Amniotic stem cell (primary cell): ENCODE data around the gene PIK3R1.

Source experiments
- DNase-seq: peaks from one replicate; lab custom pipeline; 2025; lab: John Stamatoyannopoulos, UW

PIK3R1 gene

GRCh38 chr5:68215208-68215897 is at the start of gene PIK3R1:
PIK3R1 (plus strand) TSS chr5:68215756; CDS start chr5:68226676, 10,920 bp downstream.
- DNase-seq: peak; percentile 94

DNA sequence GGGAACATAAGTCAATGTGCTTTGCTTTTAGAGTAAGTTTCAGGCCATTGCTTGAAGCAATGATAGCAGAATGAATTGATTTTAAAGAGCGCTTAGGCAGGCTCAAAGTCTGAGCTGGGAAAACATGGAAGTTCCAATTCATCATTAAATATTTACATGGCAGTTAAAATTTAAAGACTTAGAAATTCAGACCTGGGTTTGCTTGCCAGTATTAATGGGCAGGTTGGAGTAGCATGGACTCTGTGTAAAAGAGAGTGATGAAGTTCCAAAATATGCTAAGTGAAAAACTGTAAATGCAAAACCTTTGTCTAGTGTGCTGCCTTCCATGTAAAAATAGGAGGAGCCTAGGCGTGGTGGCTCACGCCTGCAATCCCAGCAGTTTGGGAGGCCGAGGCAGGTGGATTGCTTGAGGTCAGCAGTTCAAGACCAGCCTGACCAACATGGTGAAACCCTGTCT is 48.3 kb upstream of the PIK3R1 start:
- DNase-seq: no peak

GRCh38 chr5:68169903-68170302 is 45.7 kb upstream of the PIK3R1 start:
- no peak for DNase-seq

DNA sequence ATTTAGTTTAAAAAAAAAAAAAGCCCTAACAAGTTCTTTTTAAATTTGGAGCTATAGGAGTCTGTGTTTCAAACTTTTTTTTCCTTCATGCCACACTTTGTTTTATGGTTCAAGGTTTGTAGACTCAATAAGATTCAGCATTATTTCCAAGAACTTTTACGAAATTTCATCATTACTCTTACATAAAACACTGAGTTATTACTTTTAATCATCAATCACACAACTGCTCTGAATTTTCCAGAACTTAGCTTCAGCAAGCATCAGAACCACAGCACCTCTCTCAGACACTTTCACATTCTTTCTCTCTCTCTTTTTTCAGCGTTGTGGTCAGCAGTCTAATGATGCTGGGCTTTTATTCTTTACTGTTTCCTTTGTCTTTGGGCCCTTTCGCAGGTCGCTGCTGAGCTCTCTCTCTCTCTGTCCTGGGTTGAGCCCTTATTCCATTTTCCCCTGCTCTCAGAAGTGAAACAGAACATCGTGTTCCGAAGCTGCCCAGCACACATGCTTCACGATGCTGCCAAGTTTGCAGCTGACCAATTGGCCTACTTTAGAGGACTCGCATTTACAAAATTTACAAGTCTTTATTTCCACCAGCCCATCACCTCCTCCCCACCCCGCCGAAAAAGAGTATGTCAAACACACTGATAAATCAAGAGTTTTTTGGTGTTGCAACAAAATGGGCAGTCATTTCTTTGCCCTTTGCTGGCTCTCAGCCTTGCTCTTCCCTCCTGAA is 44.6 kb upstream of the PIK3R1 start:
- DNase-seq: no peak

GRCh38 chr5:68172314-68172713 is 43.2 kb upstream of the PIK3R1 start:
- no peak for DNase-seq

DNA sequence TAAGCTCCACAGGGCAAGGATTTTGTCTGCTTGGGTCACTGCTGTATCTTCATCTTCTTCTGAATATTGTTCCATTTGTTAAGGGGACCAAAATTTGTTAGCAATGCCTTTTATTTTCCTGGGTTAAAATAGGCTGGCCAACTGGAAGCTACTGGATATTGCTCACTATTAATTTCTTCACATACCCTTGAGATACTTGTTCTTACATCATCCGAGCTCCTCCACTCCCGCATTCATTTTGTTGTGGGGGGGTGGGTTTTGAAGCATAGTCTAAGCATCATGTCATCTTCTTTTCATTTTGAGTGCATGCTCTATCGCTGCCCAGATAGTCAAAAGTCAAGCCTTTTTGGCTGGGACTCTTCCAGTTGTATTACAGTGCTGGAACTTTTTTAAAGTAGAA is 42.5 kb upstream of the PIK3R1 start:
- no peak for DNase-seq

- DNase-seq: no peak
Observed at GRCh38 chr5:68176253-68176652, 39.3 kb upstream of the PIK3R1 start.

GRCh38 chr5:68176802-68177479 is 38.6 kb upstream of the PIK3R1 start:
- no peak for DNase-seq

- DNase-seq: no peak
Observed at GRCh38 chr5:68177676-68178075, 37.9 kb upstream of the PIK3R1 start.

DNA sequence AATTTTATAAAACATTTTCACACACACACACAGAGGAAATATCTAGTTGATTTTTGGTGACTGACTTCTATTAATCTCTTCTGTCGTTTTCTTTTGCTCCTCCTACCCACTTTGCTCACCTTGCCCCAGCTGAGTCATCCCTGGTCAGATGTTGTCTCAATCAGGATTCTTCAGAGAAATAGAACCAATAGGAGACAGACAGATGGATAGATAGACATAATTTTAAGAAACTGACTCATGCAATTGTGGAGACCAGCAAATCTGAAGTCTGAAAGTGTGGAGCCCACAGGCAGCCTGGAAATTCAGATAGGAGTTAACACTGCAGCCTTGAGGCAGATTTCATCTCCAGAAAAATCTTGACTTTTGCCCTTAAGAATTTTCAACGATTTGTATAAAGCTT is 37.0 kb upstream of the PIK3R1 start:
- no peak for DNase-seq

DNA sequence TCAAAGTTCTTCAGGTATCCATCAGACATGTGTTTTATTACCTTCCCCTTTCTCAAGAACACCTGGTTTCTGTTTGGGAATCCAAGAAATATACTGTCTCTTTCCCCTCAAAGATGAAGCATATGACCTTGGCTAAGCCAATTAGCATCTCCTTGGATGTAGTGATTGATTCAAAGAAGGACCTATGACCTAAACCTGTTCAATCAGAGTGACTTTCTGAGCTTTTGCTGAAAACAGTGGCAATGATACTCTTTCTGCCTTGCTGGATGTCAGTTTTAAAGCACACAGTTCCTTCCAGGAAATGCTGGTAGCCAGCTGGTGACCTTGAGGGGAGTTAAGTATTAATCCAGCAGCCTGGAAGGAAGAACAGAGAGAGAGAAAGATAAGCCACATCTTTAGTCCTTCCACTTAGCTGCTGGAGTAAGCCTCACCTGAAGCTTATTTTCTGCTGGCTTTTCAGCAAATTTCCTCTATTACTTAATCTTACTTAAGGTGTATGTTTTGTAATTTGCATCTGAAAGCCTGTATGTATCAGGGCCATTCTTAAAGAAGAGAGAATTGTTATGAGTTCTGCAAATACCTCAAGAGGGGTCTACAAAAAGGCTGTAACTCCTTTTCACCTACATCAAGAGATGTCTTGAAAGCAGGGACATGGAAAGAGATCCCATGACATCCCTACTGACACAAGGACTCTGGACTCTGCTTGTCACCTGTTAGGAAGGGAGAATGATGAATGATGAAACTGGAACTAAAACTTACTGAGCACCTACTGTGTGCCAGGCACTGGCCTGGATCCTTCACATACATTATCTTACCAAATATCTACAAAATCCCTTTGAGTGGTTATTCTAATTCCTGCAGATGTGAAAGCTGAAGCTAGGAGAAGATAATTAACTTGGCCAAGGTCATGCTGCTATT is 35.2 kb upstream of the PIK3R1 start:
- DNase-seq: no peak

DNA sequence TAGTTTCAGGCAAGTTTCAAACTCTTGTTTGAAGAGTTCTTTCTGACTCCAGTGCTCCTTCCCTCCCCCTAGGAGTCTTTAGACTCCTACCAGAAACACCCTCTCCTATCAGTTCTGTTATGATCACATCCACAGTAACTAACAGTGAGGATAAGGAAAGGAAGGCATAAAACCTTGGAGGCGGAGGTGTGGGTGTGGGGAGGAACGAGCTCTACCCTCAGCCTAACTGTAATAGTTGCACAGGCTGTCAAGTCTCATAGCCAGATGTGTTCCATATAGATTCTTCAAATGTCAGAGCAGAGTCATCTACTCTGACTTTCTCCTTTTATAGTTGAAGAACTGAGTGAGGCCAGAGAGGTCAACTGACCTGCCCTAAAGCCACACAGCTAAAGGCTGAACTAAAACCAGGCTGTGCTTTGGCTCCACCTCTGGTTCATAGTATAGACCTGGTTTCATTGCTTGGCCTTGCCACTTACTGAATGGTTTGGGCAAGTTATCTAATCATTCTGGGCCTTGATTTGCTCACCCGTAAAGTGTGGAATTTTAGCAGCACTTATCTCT is 34.4 kb upstream of the PIK3R1 start:
- no peak for DNase-seq

GRCh38 chr5:68182094-68182493 is 33.5 kb upstream of the PIK3R1 start:
- DNase-seq: no peak

DNA sequence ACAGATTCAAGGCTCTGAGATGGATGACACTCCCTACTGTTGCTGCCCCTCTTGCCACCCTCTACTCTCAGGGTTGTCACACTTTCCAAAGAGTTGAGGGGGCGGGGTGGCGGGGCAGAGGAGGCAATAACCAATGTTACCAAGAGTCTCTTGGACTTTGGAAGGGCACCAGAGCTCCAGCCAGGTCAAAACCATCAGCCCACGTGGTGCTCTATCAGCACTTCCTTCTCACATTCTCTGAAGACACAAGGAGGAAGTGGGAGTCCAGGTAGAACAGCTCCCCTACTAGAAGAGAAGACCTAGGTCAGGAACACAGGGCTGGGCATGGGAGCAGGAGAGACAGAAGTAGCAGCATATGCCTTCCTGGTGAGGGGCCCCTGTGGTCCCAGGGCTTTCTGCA is 33.0 kb upstream of the PIK3R1 start:
- no peak for DNase-seq

DNA sequence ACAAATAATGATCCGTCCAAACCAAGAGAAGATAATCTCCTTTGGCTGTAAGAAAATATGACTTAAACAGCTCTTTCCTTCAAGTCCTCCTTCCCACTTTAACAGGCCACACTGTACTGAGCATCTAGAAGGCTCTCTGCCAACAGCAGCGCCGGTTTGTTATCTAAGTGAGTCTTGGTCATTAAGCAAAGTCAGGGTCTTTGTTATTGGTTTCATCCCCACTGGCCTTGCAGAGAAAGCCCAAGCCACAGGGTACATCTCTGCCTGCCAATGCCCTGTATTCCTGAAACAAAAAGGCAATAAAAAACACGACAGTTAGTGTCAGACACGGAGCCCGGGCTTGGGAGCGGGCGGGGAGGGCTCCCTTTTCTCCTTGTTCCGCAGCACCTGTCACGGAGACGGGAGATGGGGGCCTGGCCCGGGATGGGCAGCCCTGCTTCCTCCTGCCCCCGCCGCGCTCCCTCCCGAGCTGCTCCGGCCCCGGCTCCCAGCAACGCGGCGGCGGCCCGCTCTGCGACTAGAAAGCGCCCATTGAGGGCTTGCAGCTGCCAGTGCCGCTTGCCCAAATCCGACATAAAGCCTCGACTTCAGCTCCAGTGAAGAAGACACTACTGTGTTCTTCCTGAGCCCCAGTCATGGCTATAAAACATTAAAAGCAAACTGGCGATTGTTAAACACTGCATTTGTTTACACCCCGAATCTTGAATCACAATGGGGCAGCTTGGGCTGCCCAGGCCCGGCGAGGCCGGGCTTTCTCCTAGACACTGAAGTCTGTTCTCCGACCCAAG is 28.1 kb upstream of the PIK3R1 start:
- no peak for DNase-seq

DNA sequence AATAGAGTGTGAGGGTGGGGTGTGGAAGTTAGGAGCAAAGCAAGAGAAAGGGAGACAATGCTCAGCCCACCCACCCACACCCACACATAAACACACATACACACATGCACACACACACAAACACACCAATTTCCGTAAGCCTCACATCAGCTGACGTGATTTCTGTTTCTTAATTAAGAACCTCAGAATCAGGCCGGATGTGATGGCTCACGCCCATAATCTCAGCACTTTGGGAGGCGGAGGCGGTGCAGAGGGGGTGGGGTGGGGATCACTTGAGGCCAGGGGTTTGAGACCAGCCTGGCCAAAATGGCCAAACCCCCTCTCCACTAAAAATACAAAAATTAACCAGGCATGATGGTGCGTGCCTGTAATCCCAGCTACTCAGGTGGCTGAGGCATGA is 26.4 kb upstream of the PIK3R1 start:
- DNase-seq: no peak

GRCh38 chr5:68189613-68190012 is 25.9 kb upstream of the PIK3R1 start:
- no peak for DNase-seq

DNA sequence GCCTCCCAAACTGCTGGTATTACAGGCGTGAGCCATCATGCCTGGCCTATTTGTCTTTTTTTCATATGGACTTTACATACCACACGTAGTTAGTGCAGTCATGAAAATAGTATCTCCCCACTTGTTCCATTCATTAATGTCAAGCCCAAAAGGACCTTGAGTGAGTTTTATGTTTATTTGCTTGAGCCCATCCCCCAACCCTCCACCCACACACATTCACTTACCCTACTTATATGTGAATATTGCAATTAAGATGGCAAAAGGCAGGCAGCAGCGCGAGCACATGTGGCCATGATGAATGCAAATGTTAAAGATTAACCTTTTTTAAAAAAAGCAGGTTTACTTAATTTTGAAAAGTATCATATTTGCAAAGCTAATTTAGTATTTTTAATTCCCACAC is 24.9 kb upstream of the PIK3R1 start:
- DNase-seq: no peak

DNA sequence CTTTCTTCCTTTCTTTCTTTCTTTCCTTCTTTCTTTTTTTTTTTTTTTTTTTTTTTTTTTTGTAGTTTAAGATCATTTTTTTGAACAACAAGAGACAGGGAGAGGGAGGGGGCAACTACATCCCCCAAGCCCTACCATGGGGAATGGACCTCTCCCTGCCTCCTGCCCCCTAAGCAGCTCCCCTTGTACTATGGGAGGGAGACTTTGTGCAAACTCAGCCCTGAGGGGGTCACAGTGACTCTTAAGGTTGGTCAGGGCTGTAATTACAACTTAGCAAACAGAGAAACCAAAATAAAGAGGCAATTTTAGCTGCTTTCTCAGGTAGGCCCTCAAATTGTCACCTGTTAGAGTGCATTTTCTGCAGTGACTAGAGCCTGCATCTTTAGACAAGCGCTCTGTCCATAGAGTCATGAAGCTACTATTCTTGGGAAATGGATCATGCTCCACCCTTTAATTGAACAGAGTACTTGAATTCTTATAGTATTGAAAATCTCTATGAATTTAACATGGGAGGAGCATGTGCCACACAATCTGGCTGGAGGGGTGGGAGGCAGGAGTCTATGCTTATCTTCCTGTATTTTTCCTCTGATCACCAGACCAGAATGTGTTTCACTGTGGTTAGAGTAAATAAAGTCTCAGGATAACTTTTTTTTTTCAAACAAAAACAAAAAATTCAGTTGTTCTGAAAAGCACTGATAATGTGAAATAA is 24.3 kb upstream of the PIK3R1 start:
- no peak for DNase-seq

DNA sequence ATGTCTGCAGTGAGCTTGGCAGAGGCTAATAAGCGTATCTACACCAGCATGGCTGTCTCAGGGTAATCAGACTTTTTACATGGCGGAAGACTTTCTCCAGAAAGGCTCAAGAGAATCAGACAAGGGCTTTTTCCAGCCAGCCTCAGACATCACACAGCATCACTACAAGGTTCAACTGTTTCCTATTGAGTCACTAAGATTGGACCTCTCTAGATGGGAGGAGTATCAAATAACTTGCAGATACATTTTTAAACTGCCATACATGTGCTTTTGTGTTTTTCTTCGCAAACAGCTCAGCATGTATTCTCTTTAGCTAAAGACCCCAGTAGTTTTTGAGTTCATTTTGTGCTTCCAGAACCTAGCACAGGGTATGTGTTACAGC is 22.9 kb upstream of the PIK3R1 start:
- DNase-seq: no peak
